Esophagus muscularis mucosa (tissue), 3 donors: Measurements from ENCODE around the gene OPN1SW.

Source experiments
- CTCF ChIP-seq, 3 experiments: fragments of 200-600 bp in 2 of 3; fragments of 450-650 bp in 1 of 3; sonication (generic) in 2 of 3; IDR thresholded peaks; one replicate each; pipeline ENCODE4 v1.5.1; 2017 to 2019; ENCODE audit warnings: antibody characterized with exemption in 3 of 3, mild to moderate bottlenecking in 2 of 3, moderate library complexity in 1 of 3
- POLR2A ChIP-seq: fragments of 450-650 bp; IDR thresholded peaks from one replicate; pipeline ENCODE4 v1.6.1; 2017; ENCODE audit warnings: antibody characterized with exemption, moderate library complexity, mild to moderate bottlenecking, low read depth

GRCh38 chr7:128811631-128812430 is 36.2 kb upstream of the OPN1SW start:
- no peak for TF ChIP-seq CTCF (IDR thresholded peaks at IDR 0.05)
- TF ChIP-seq POLR2A: no peak
